HG03066 (cell line): ENCODE data around the gene LTBP1.
A peak's percentile ranks its signal among the peaks of the same experiment; 100 is the strongest.

Experiments used
- ATAC-seq: cut with Tn5 transposase; IDR thresholded peaks from one replicate; pipeline ENCODE4 v1.9.1; 2021; ENCODE audit warnings: low read depth; ENCODE audit not compliant: unreplicated experiment

LTBP1 gene

GRCh38 chr2:33241072-33241471, 294.3 kb downstream of the LTBP1 start:
- no peak for ATAC-seq

GRCh38 chr2:33241581-33241980, 294.8 kb downstream of the LTBP1 start:
- no peak for ATAC-seq

DNA sequence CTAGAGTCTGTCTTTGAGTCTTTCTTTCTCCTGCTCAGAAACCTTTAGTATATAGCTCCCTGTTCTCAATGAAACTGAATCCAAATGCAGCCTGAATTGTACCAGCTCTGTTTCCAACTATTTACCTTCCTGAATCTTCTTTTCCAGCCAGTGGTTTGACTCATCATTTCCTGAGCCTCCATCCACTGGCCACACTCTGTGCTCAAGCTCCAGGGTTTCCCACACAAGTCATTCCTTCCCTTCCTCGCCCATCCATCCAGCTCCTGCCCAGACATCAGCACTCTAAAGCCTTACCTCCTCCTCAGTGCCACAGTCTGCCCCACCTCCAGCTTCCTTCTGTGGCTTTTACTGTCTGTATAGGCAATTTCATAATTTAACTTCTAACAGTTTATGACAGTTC, 296.1 kb downstream of the LTBP1 start:
- no peak for ATAC-seq

DNA sequence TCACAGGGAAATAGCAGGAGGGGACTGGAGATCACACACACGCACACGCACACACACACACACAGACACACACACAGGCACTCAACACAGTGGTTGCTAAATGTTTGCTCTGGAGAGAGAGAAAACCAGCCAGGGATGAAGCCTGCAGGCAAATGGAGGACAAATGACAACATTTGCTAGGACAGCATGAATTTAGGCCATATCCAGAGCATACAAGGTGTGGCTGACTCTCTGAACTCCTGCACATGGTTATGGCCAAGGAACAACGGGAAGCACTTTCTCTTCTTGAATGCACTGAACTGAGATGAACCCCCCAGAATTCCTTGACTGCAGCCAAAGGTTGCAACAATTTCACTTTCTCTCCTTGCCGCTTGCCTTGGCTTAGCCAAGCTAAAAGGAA, 299.7 kb downstream of the LTBP1 start:
- ATAC-seq, result no peak

DNA sequence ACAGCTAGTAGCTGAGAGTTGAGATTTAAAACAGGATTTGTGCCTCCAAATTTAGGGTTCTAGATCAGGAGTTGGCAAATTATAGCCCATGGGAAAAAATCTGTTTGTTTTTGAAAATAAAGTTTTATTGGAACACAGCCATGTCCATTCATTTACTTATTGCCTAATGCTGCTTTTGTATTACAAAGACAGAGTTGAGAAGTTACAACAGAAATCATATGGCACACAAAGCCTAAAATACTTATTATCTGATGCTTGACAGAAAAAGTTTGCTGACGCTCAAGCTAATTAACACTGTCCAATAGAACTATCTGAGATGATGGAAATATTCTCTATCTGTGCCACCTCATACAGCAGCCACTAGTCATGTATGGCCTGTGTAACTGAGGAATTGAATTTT, 300.6 kb downstream of the LTBP1 start:
- no peak for ATAC-seq

DNA sequence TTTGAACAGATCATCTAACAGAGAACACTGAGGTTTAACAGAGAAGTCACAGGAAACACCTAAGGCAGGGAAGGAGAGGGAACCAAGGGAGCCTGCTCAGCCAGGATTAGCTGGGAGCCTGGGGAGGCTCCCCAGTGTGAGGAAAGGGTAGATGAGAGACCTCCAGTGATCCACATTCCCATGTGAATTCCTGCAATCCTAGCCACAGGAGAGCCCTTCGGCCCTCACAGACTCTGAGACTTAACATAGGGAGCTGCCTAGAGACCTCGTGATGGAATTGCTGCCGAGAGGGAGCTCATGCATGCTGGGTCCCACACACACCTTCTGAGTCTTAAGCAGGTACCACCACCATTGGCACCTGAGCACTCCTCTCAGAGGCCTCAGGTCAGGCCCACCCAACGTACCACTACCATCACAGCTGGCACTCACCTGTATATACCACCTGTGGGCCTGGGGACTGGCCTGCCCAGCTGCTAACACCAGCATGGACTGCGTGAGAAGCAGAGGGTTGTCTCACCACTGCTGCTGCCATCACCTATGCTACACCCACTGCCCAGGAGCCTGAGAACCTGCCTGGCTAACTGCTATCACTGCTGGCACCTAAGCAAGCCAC, 303.8 kb downstream of the LTBP1 start:
- no peak for ATAC-seq

DNA sequence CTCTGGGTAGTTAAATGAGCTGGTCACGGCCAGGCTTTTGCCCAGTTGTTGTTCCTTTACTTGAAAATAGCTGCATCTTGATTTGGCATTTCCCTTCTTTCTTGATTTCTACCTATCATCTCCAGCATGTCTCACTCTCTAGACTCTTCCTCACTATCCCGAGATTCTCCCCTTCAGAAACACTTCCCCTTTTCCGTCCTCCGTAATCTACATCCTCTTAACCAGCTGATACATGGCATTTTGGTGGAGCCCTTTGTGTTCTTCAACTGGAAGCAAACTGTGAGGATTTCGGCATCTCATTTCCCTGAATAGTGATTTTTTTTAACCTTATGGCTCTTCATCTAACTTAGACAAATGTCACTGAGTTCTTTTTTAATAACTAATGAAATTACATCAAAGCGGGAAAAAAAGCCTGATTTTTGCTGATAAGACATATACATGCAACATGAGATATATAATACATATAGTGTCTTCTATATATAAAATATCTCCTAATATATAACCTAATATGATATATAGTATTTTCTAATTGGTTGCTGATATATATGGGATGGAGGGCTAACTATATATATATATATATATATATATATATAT, 309.5 kb downstream of the LTBP1 start:
- ATAC-seq, result no peak

DNA sequence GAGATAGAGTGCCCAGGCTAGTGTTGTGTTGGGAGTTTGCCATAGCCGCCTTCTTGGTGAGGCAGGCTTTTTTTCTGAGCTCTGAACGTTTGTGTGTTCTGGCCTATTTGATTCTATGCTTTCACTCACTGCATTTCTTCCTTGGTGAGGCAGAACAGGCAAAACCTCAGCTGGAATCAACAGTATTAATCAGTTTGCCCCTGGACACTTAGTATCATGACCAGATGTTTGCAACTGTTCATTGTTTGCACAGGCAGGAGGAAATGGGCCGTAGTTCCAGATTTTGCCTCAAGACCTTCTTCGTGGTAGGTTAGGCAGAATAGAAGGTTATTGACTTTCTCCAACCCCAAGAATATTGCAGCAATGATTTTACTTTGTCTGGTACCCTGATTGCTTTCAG, 311.6 kb downstream of the LTBP1 start:
- no peak for ATAC-seq

- no peak for ATAC-seq
Observed at GRCh38 chr2:33262097-33262496, 315.3 kb downstream of the LTBP1 start.

GRCh38 chr2:33264766-33265165, 318.0 kb downstream of the LTBP1 start:
- ATAC-seq, result no peak

- no peak for ATAC-seq
Observed at GRCh38 chr2:33265584-33266338, 319.0 kb downstream of the LTBP1 start.

DNA sequence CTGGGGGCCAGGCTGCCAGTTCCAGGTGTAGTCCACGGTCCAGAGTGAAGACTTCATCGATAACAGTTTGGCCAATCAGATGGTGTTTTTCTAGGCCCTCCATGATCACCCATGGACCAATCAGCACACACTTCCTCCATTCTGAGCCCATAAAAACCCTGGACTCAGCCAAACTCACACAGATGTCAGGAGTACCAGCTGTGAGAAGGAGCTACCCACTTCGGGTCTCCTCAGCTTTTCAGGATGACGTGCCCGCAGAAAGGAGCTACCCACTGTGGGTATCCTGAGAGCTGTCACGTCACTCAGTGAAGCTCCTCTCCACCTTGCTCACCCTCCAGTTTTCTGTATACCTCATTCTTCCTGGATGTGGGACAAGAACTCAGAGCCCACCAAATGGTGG, 319.7 kb downstream of the LTBP1 start:
- no peak for ATAC-seq

- no peak for ATAC-seq
Observed at GRCh38 chr2:33267043-33267442, 320.3 kb downstream of the LTBP1 start.

DNA sequence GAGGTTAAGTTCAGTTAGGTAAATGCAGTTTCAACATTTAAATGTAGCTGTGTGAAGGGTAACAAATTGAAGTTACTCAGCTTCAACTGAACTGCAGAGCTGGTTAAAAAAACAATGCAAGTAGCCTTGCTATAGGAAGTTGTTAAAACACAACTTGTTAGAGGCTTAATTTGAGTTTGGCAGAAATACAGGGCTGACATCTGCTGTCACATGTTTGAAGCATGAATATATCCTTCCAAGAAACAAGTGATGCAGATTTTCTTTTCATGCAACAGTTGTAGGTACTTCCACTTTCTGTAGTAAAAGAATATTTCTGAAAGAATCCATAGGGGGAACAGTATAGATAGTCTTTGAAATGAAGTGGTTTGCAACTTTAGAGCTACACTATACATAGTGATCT, 321.0 kb downstream of the LTBP1 start:
- ATAC-seq, result no peak

GRCh38 chr2:33268246-33268831, 321.6 kb downstream of the LTBP1 start:
- ATAC-seq, result no peak

GRCh38 chr2:33272001-33272400, 325.2 kb downstream of the LTBP1 start:
- peak; percentile 96 for ATAC-seq

GRCh38 chr2:33273479-33273878, 326.7 kb downstream of the LTBP1 start:
- ATAC-seq, result no peak

DNA sequence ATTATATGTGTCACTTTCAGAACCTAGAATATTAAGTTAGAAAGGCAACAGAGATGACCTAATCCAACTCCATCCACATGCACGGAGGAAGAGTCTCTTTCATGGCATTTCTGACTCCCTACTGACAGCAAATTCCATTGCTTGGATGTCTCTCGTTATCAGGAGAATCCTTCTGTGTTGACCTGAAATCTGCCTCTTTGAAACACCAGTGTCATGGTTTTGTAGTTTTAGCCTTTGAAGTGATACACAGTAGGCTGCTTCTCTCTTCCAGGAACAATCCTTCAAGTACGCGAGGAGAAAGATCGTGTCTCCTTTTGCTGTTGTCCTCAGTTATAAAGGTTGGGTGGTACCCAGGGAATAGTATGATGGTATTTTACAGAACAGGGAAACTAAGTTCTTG, 327.8 kb downstream of the LTBP1 start:
- no peak for ATAC-seq

- ATAC-seq, result no peak
Observed at GRCh38 chr2:33275689-33276444, 329.1 kb downstream of the LTBP1 start.

- no peak for ATAC-seq
Observed at GRCh38 chr2:33277002-33277426, 330.3 kb downstream of the LTBP1 start.
